Pancreas (tissue), 10 donors: ENCODE results near the gene GALR2. TPM values are rescaled to one million over a fixed set of nuclear protein-coding genes. Genes with fewer than 3 reads are reported as not detected.

Source experiments
- ATAC-seq, 4 donors: fragments of 200-7000 bp; cut with Tn5 transposase; one replicate each; pipeline versions ENCODE4 v1.8.0 to v1.9.1; 2020; ENCODE audit warnings: mild to moderate bottlenecking in 4 of 4, moderate library complexity in 4 of 4
- DNase-seq, 6 donors: peaks; one replicate each; pipeline ENCODE4 v3.0.0-alpha.2; 2020
- FAIRE-seq: peaks from 2 replicates; lab custom pipeline; 2012; peaks lifted over from hg19 to GRCh38; lab: Jason Lieb, UNC
- H3K27ac ChIP-seq, 4 donors: fragments of 200-600 bp; sonication (generic); 1 replicate in 3 of 4; 2 replicates in 1 of 4; pipeline versions ENCODE4 v1.5.0 to v1.8.0; 2020
- H3K27me3 ChIP-seq, 4 donors: fragments of 200-600 bp; one replicate each; pipeline ENCODE4 v1.8.0; 2021
- H3K36me3 ChIP-seq, 3 donors: fragments of 200-600 bp; sonication (generic) in 1 of 3; one replicate each; pipeline versions ENCODE4 v1.5.0 to v1.8.0; 2020 to 2021
- H3K4me1 ChIP-seq, 3 donors: fragments of 200-600 bp; one replicate each; pipeline ENCODE4 v1.8.0; 2021
- H3K4me3 ChIP-seq, 4 donors: fragments of 200-600 bp; sonication (generic) in 2 of 4; one replicate each; pipeline versions ENCODE4 v1.5.0 to v1.8.0; 2020 to 2021
- H3K9me3 ChIP-seq, 4 donors: fragments of 200-600 bp; one replicate each; pipeline ENCODE4 v1.8.0; 2021
- CTCF ChIP-seq, 4 donors: fragments of 200-600 bp; sonication (generic) in 3 of 4; IDR thresholded peaks; one replicate each; pipeline versions ENCODE4 v1.5.0 to v1.8.0; 2021; ENCODE audit warnings: antibody characterized with exemption in 4 of 4
- WGBS, 2 donors: extraction: QIAGEN DNeasy Blood & Tissue Kit; methylation state at CpG; one replicate each; pipeline ENCODE4 v1.1.7; 2013; 5-methylcytosine and 5-hydroxymethylcytosine counted together
- intact Hi-C, 3 donors: fragments of 100-400 bp; cut with DNase I; formaldehyde crosslinking; loops; one replicate each; pipeline versions ENCODE4 v1.11.1 to v1.14.2; 2022
- polyA plus RNA-seq, 2 donors: library from polyadenylated mRNA; stranded (reverse); fragments of 200-250 nt; gene quantifications; one replicate each; pipeline ENCODE4 v1.2.3, GENCODE V29; 2013
- total RNA-seq, 6 donors: library from RNA; stranded (reverse); fragmentation: NEBNext Ultra II Directional in 4 of 6; extraction: Animal tissue kit (Norgen Biotek cat#: 25700) in 4 of 6; gene quantifications; one replicate each; pipeline versions ENCODE4 v1.2.1 to v1.2.4, GENCODE V29; 2021 to 2023
- donor health status: healthy with polysubstance abuse.
- donor health status: DM: no; HTN: no; CAD: no; lungs with moderate emphysema.
- donor health status: DM: no; HTN: no; CAD: no.
- donor health status: control.
- donor health status: control.
- donor health status: Bipolar disorder and iron deficiency.
- donor health status: DM: yes; HTN: yes; CAD: no.
- donor health status: DM: no; HTN: no; CAD: no.
- donor health status: DM: no; HTN: no; CAD: no.
- donor health status: DM: yes; HTN: yes; CAD: no.

The GALR2 gene
- total and polyA plus RNA-seq, 8 donors, result 0.11 to 0.19 (median 0.12) TPM; not detected in 5

DNA sequence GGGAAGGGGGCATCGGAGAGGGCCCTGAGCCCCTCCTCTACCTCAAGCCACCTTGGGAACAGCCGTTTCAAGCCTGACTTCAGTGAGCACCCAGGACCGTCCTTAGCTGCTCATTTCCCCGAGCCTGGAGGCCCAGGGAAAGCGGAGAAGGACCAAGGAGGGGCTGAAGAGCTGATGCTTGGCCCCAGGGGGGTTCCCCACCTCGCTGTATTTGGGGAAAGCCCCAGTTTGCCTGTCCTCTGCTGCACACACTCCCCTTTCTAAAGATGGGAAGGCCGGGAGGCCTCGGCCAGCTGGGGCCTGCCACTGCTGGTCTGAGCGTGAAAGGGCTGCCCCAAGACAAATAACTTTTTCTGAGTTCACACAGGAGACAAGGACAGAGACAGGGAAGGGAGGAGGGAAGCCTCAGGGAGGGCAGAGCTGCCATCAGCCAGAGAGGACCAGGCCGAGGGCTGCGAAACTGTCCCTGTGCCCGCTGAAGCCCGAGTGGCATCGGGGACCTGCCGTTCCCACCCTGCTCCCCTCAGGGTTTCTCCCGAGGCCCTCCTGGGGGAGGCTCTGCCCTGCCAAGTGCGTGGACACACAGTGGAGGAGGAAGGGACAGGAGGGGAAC lies 16.0 kb downstream of the GALR2 start:
- WGBS, 2 donors, result 91 to 92% methylated on average over 17 of the region's 17 CpGs
- intact Hi-C loops, result no loop called here
- no peaks in the 10 kb centered on the region for H3K27me3 ChIP-seq
- no peak overlapping the region for H3K4me3 ChIP-seq
- DNase-seq, result peak in 1 of 6 donors; percentile 56
- peaks cover 0 to 70% (median 29%) of the 10 kb centered on the region in 3 donors for H3K36me3 ChIP-seq
- FAIRE-seq, result no peak
- no peaks in the 10 kb centered on the region for H3K9me3 ChIP-seq
- H3K4me1 ChIP-seq, result no peaks in the 10 kb centered on the region
- no peak for ATAC-seq
- TF ChIP-seq CTCF (IDR thresholded peaks at IDR 0.05), result no peak
- no peak overlapping the region for H3K27ac ChIP-seq

DNA sequence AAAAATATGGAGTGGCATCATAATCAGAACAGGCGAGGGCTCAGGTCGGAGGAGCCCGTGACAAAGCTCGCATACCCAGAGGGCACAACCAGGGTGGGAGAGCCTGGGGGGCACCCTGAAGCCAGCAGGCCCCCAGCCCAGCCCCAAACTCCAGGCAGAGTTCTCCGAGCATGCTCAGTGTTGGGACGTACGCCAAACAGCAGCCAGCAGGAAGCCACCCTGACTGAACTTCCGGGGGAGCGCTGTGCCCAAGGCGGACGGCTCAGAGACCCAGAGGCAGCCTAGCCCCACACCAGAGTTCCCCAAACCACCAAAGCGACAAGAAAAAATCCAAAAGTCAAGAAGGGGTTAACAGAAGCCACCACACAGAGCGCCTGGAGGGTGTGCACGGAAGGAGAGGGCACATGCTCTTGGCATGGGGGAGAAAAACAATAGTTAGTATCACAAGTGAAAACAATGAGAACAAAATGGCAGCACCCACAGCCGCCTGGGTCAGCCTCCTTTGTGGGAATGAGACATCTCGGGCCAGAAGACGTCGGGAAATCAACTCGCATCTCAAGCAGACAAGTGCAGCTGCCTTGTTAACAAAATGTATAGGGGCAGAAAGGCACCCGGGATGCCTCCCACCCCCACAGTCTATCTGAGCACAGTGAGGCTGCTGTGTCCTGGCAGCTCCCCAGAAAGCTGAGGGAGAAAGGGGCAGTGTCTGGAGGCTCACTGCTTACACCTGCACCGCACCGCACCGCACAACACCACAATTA lies 17.1 kb downstream of the GALR2 start:
- H3K27me3 ChIP-seq, result no peaks in the 10 kb centered on the region
- no peak for ATAC-seq
- no peaks in the 10 kb centered on the region for H3K9me3 ChIP-seq
- no peak for FAIRE-seq
- WGBS, 2 donors, result 82 to 86% methylated on average over 23 of the region's 23 CpGs
- H3K4me3 ChIP-seq, result no peak overlapping the region
- peaks cover 0 to 70% (median 28%) of the 10 kb centered on the region in 3 donors for H3K36me3 ChIP-seq
- peak in 2 of 6 donors; percentile 35 to 57 for DNase-seq
- H3K27ac ChIP-seq, result no peak overlapping the region
- intact Hi-C loops, result no loop called here
- no peak for TF ChIP-seq CTCF (IDR thresholded peaks at IDR 0.05)
- H3K4me1 ChIP-seq, result no peaks in the 10 kb centered on the region

DNA sequence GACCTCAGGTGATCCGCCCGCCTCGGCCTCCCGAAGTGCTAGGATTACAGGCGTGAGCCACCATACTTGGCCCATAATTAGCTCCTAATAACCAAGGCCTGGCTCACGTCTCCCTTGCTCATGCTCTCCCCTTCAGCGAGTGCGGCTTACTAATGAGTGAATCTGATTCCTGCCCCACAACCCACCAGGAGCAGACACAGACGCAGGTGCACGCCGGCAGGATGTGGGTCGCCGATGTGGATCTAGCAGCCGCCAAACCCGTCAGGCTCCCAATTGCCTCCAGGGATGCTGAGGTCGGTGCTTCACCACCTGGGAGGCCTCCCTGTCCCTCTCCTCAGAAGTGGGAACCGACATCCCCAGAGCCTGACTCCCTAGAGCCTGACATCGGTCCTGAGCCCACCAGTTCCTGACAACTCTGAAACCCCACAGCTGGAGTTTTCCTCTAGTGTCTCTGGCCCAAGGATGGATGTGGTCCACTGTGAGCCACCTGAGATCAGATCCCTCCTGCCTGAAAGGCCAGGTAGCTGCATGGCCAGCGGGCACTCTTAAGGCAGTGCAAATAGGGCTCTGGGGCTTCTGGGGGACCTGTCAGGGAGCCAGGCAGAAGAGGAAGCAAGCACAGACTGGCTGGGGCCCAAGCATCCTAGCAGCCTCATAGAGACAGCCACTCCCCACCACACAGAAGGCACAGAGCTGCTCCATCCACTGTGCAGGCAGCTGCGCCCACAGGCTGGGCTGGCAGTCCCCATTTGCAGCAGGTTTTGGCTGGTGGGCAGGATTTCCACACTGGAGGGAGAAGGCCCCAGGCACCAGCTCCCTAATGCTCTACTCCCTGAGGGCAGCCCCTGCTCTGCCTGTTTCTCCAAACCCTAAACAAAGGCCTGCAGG lies 18.2 kb downstream of the GALR2 start:
- H3K4me1 ChIP-seq, result no peaks in the 10 kb centered on the region
- FAIRE-seq (no peak), ATAC-seq (no peak), DNase-seq (no peak)
- no peak overlapping the region for H3K4me3 ChIP-seq
- H3K9me3 ChIP-seq, result no peaks in the 10 kb centered on the region
- intact Hi-C loops, result no loop called here
- H3K36me3 ChIP-seq, result peaks cover 0 to 71% (median 24%) of the 10 kb centered on the region in 3 donors
- H3K27ac ChIP-seq, result no peak overlapping the region
- no peak for TF ChIP-seq CTCF (IDR thresholded peaks at IDR 0.05)
- 93 to 95% methylated on average over 20 of the region's 20 CpGs for WGBS, 2 donors
- no peaks in the 10 kb centered on the region for H3K27me3 ChIP-seq

- DNase-seq, result no peak
- WGBS, 2 donors, result 88 to 92% methylated on average over 11 of the region's 11 CpGs
Observed at GRCh38 chr17:76094046-76094445, 19.5 kb downstream of the GALR2 start.

More at GRCh38 chr17:76094046-76094445, 19.5 kb downstream of the GALR2 start:
- intact Hi-C loops, result no loop called here
- no peaks in the 10 kb centered on the region for H3K27me3 ChIP-seq
- ATAC-seq, result no peak
- no peak overlapping the region for H3K4me3 ChIP-seq
- peaks cover 0 to 60% (median 18%) of the 10 kb centered on the region in 3 donors for H3K36me3 ChIP-seq
- no peaks in the 10 kb centered on the region for H3K9me3 ChIP-seq
- TF ChIP-seq CTCF (IDR thresholded peaks at IDR 0.05), result no peak
- no peak overlapping the region for H3K27ac ChIP-seq
- FAIRE-seq, result no peak
- H3K4me1 ChIP-seq, result no peaks in the 10 kb centered on the region
